ENCODE results near the gene SHH.

Gene SHH

DNA sequence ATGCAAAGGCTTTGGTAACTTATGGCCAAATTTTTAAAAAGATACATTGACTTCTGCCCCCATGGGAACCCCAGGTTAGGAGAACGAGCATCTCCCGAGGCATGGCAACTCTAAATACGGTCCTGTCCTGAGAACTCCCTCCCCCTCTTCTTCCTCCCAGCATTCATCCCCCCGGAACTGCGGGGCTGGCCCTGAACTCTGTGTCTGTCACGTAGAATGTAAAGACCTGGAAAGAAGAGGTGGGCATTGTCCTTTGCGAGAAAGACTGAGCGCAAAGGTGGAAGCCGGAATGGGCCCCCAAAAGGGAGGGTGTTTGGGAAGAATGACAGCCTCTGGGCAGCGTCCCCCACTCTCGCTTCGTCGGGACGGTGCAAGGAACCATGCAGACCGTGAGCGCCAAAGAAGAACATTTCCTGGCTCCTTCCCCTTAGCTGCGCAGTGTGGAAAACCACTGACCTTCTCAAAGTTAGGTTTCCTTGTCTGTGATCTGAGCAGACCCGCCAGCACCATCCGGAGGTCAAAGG, 21.0 kb downstream of the SHH start:
- no peak overlapping the region for H3K9ac ChIP-seq (ENCODE audit: low read length)
- H3F3A ChIP-seq (ENCODE audit: insufficient read depth, low read length), result no peaks in the 10 kb centered on the region; the same call in 1 of the 2 replicates
- TF ChIP-seq EZH2phosphoT487 (IDR thresholded peaks at IDR 0.05; ENCODE audit: low read length) (no peak), EZH2 (optimal IDR thresholded peaks at IDR 0.05; ENCODE audit: low read depth, low read length) (no peak), CTCF (IDR thresholded peaks at IDR 0.05; ENCODE audit: low read length) (no peak)
- H3K4me1 ChIP-seq (ENCODE audit: low read length), result no peaks in the 10 kb centered on the region
- no peaks in the 10 kb centered on the region for H4K20me1 ChIP-seq (ENCODE audit: insufficient read depth, low read length)
- no peak for DNase-seq
- H3K9me2 ChIP-seq (replicated peaks; ENCODE audit: insufficient read depth, low read length), result no peaks in the 10 kb centered on the region
- H2AFZ ChIP-seq (ENCODE audit: low read length), result no peak overlapping the region
- no peaks in the 10 kb centered on the region for H3K9me3 ChIP-seq (replicated peaks; ENCODE audit: insufficient read depth, low read length)
- H3K27me3 ChIP-seq (replicated peaks; ENCODE audit: insufficient read depth, low read length), result peaks cover 11% of the 10 kb centered on the region; the same call in 1 of the 2 replicates
- H3K4me2 ChIP-seq (ENCODE audit: low read depth, low read length), result no peak overlapping the region
- no peak overlapping the region for H3K4me3 ChIP-seq (ENCODE audit: low read length)
- no peaks in the 10 kb centered on the region for H3K79me2 ChIP-seq (ENCODE audit: low read length)
- no peak overlapping the region for H3K27ac ChIP-seq (ENCODE audit: low read length)
- no peaks in the 10 kb centered on the region for H3K36me3 ChIP-seq (replicated peaks; ENCODE audit: insufficient read depth, low read length)

- Histone ChIP-seq H3K9me2 (replicated peaks; ENCODE audit: insufficient read depth, low read length) (no peaks in the 10 kb centered on the region), H3K27me3 (replicated peaks; ENCODE audit: insufficient read depth, low read length) (peaks cover 5% of the 10 kb centered on the region; the same call in 1 of the 2 replicates), H3K4me3 (ENCODE audit: low read length) (no peak overlapping the region), H3K79me2 (ENCODE audit: low read length) (no peaks in the 10 kb centered on the region), H2AFZ (ENCODE audit: low read length) (no peak overlapping the region), H3K36me3 (replicated peaks; ENCODE audit: insufficient read depth, low read length) (no peaks in the 10 kb centered on the region), H4K20me1 (ENCODE audit: insufficient read depth, low read length) (no peaks in the 10 kb centered on the region), H3K4me2 (ENCODE audit: low read depth, low read length) (no peak overlapping the region), H3K4me1 (ENCODE audit: low read length) (no peaks in the 10 kb centered on the region), H3K9me3 (replicated peaks; ENCODE audit: insufficient read depth, low read length) (no peaks in the 10 kb centered on the region), H3F3A (ENCODE audit: insufficient read depth, low read length) (no peaks in the 10 kb centered on the region; the same call in 1 of the 2 replicates), H3K9ac (ENCODE audit: low read length) (no peak overlapping the region), H3K27ac (ENCODE audit: low read length) (no peak overlapping the region)
- DNase-seq, result no peak
- no peak for TF ChIP-seq EZH2phosphoT487 (IDR thresholded peaks at IDR 0.05; ENCODE audit: low read length)
- no peak for TF ChIP-seq CTCF (IDR thresholded peaks at IDR 0.05; ENCODE audit: low read length)
- no peak for TF ChIP-seq EZH2 (optimal IDR thresholded peaks at IDR 0.05; ENCODE audit: low read depth, low read length)
Observed at GRCh38 chr7:155790666-155791065, 21.6 kb downstream of the SHH start.

GRCh38 chr7:155789001-155789725, 23.1 kb downstream of the SHH start:
- Histone ChIP-seq H2AFZ (ENCODE audit: low read length) (no peak overlapping the region), H3K9ac (ENCODE audit: low read length) (no peak overlapping the region), H3K36me3 (replicated peaks; ENCODE audit: insufficient read depth, low read length) (no peaks in the 10 kb centered on the region), H4K20me1 (ENCODE audit: insufficient read depth, low read length) (no peaks in the 10 kb centered on the region), H3K9me3 (replicated peaks; ENCODE audit: insufficient read depth, low read length) (no peaks in the 10 kb centered on the region), H3K9me2 (replicated peaks; ENCODE audit: insufficient read depth, low read length) (no peaks in the 10 kb centered on the region), H3K79me2 (ENCODE audit: low read length) (no peaks in the 10 kb centered on the region), H3K27ac (ENCODE audit: low read length) (no peak overlapping the region), H3F3A (ENCODE audit: insufficient read depth, low read length) (no peaks in the 10 kb centered on the region; the same call in 1 of the 2 replicates), H3K4me2 (ENCODE audit: low read depth, low read length) (no peak overlapping the region), H3K4me3 (ENCODE audit: low read length) (no peak overlapping the region), H3K4me1 (ENCODE audit: low read length) (no peaks in the 10 kb centered on the region), H3K27me3 (replicated peaks; ENCODE audit: insufficient read depth, low read length) (no peaks in the 10 kb centered on the region)
- DNase-seq, result no peak
- TF ChIP-seq EZH2 (optimal IDR thresholded peaks at IDR 0.05; ENCODE audit: low read depth, low read length) (no peak), EZH2phosphoT487 (IDR thresholded peaks at IDR 0.05; ENCODE audit: low read length) (no peak)

DNA sequence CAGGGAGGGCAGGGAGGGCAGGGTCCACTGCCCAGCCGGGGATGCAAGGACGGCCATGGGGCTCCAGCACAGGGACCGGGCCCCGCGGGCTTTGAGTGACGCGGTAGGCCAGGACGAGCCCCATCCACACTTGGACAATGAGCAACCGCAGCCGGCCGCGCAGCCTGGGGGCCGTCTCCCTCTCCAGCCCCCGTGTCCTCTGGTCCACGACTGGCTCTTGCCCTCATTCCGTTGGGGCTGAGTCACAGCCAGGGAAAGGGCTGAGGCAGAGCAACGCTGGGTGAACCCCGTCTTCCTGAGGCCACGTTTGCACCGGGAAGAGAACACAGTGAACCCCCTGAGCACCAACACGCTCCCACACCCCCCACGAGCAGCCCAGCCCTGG, 23.7 kb downstream of the SHH start:
- Histone ChIP-seq H3K4me1 (ENCODE audit: low read length) (no peaks in the 10 kb centered on the region), H3K4me3 (ENCODE audit: low read length) (no peak overlapping the region), H3K9me2 (replicated peaks; ENCODE audit: insufficient read depth, low read length) (no peaks in the 10 kb centered on the region), H3K9me3 (replicated peaks; ENCODE audit: insufficient read depth, low read length) (no peaks in the 10 kb centered on the region), H2AFZ (ENCODE audit: low read length) (no peak overlapping the region), H3K36me3 (replicated peaks; ENCODE audit: insufficient read depth, low read length) (no peaks in the 10 kb centered on the region), H3K27me3 (replicated peaks; ENCODE audit: insufficient read depth, low read length) (no peaks in the 10 kb centered on the region), H3K4me2 (ENCODE audit: low read depth, low read length) (no peak overlapping the region), H3F3A (ENCODE audit: insufficient read depth, low read length) (no peaks in the 10 kb centered on the region; the same call in 1 of the 2 replicates), H3K27ac (ENCODE audit: low read length) (no peak overlapping the region), H3K9ac (ENCODE audit: low read length) (no peak overlapping the region), H3K79me2 (ENCODE audit: low read length) (no peaks in the 10 kb centered on the region), H4K20me1 (ENCODE audit: insufficient read depth, low read length) (no peaks in the 10 kb centered on the region)
- no peak for DNase-seq
- TF ChIP-seq EZH2 (optimal IDR thresholded peaks at IDR 0.05; ENCODE audit: low read depth, low read length) (no peak), CTCF (IDR thresholded peaks at IDR 0.05; ENCODE audit: low read length) (no peak), EZH2phosphoT487 (IDR thresholded peaks at IDR 0.05; ENCODE audit: low read length) (no peak)

All from MM.1S (cell line).